T-helper 17 cell (primary cell): ENCODE data around the gene FASTKD1. TPM values are rescaled to one million over a fixed set of nuclear protein-coding genes. Genes with fewer than 3 reads are reported as not detected.

Experiments used
- ATAC-seq: fragments of 150-1000 bp; cut with Tn5 transposase; 2 replicates; pipeline ENCODE4 v1.10.0; 2021; ENCODE audit warnings: mild to moderate bottlenecking, moderate library complexity
- DNase-seq, 3 donors: peaks; one replicate each; pipeline versions ENCODE4 v3.0.0 to v3.0.0-alpha.2; 2020 to 2021
- H3K9me3 ChIP-seq: one replicate; pipeline ENCODE4 v1.7.0; 2013; ENCODE audit warnings: low read length, mild to moderate bottlenecking; ENCODE audit not compliant: control insufficient read depth, poor library complexity, severe bottlenecking
- H3K27ac Mint-ChIP-seq: one replicate; pipeline ENCODE4 v1.8.0; 2022; ENCODE audit warnings: mild to moderate bottlenecking, moderate library complexity, mixed read lengths
- H3K27me3 Mint-ChIP-seq: one replicate; pipeline ENCODE4 v1.8.0; 2022; ENCODE audit warnings: mixed read lengths
- H3K36me3 Mint-ChIP-seq: one replicate; pipeline ENCODE4 v1.8.0; 2022; ENCODE audit warnings: low read depth, mixed read lengths
- H3K4me1 Mint-ChIP-seq: one replicate; pipeline ENCODE4 v1.8.0; 2022; ENCODE audit warnings: mild to moderate bottlenecking, mixed read lengths
- H3K4me3 Mint-ChIP-seq: one replicate; pipeline ENCODE4 v1.8.0; 2022; ENCODE audit warnings: mild to moderate bottlenecking, moderate library complexity, mixed read lengths
- total RNA-seq, 4 donors: library from RNA in 2 of 4; stranded (reverse) in 2 of 4; gene quantifications; one replicate each; pipeline ENCODE4 v1.2.3 and lab custom pipeline; 2022 to 2026

Gene FASTKD1
- total RNA-seq, 2 donors from 2014 or later = 15.6 to 18.4 TPM

GRCh38 chr2:169480079-169480465 lies 93.6 kb downstream of the FASTKD1 start:
- ATAC-seq (no peak), DNase-seq (no peak)
- no peaks in the 10 kb centered on the region for H3K9me3 ChIP-seq
- H3K4me1 Mint-ChIP-seq = peaks cover 11% of the 10 kb centered on the region
- no peaks in the 10 kb centered on the region for H3K27me3 Mint-ChIP-seq
- H3K36me3 Mint-ChIP-seq = no peaks in the 10 kb centered on the region
- H3K4me3 Mint-ChIP-seq = peak overlapping the region; percentile 91
- H3K27ac Mint-ChIP-seq = peak overlapping the region; percentile 74

Other genes with a start within 250 kb of the FASTKD1 start
- gene LRP2, start 211.3 kb downstream of the FASTKD1 start, total RNA-seq = not detected
- 1 to 10 TPM; 2.0 to 2.9 TPM for gene BBS5, start 94.4 kb downstream of the FASTKD1 start, total RNA-seq
- gene KLHL41, start 64.2 kb downstream of the FASTKD1 start, total RNA-seq = not detected
- 10 to 100 TPM; 64.3 to 66.0 TPM for gene PPIG, start 10.5 kb upstream of the FASTKD1 start, total RNA-seq
- 1 to 10 TPM; 1.6 to 3.7 TPM for gene CFAP210, start 120.5 kb upstream of the FASTKD1 start, total RNA-seq
- gene PHOSPHO2, start 120.6 kb upstream of the FASTKD1 start, total RNA-seq = 1 to 10 TPM; 3.8 to 4.2 TPM
- under 1 TPM; 0.37 to 0.60 TPM for gene KLHL23, start 160.0 kb upstream of the FASTKD1 start, total RNA-seq
- 100 to 1,000 TPM; 111 to 141 TPM for gene SSB, start 225.0 kb upstream of the FASTKD1 start, total RNA-seq